Cardiac fibroblast (primary cell): ENCODE results near the gene FCHO1.
"Not testable (repeated sequence)": the region's sequence is repeated elsewhere in the genome, so short reads cannot be mapped to it uniquely, and the experiment has no call there.

ENCODE experiments used
- DNase-seq, 2 donors: peaks; one replicate each; pipeline versions ENCODE4 v3.0.0 to v3.0.0-alpha.2; 2010; ENCODE audit warnings: low read depth in 2 of 2
- H3K4me3 ChIP-seq, 2 donors: replicated peaks in 1 of 2; 1 replicate in 1 of 2; 2 replicates in 1 of 2; pipeline ENCODE4 v1.5.1; 2011; ENCODE audit warnings: low read depth in 2 of 2, low read length in 2 of 2, mild to moderate bottlenecking in 2 of 2, moderate library complexity in 1 of 2
- TF ChIP-seq, protein P1 (sequence below): IDR thresholded peaks from one replicate; pipeline ENCODE4 v1.5.1; 2011; ENCODE audit warnings: low read depth, mild to moderate bottlenecking, low read length, inconsistent platforms

The FCHO1 gene

DNA sequence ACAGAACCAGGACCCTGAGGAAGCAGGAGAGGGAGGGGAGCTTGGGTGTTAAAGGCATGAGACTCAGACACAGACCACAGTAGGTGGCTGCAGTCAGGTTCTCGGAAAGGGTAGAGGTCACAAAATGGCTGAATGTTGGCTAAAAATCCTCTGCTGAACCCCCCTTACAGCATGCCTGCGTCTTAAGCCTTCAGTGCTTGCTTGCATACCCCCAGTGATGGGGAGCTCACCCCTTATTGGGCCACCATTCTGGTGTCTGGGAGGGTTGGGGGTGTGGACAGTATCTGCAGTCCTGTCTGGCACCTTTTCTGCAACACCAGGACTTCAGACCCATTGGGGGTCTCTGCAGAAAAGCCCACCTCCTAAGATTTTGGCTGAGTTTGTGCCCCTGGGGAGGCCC, 29.5 kb downstream of the FCHO1 start:
- TF ChIP-seq, protein P1, sequence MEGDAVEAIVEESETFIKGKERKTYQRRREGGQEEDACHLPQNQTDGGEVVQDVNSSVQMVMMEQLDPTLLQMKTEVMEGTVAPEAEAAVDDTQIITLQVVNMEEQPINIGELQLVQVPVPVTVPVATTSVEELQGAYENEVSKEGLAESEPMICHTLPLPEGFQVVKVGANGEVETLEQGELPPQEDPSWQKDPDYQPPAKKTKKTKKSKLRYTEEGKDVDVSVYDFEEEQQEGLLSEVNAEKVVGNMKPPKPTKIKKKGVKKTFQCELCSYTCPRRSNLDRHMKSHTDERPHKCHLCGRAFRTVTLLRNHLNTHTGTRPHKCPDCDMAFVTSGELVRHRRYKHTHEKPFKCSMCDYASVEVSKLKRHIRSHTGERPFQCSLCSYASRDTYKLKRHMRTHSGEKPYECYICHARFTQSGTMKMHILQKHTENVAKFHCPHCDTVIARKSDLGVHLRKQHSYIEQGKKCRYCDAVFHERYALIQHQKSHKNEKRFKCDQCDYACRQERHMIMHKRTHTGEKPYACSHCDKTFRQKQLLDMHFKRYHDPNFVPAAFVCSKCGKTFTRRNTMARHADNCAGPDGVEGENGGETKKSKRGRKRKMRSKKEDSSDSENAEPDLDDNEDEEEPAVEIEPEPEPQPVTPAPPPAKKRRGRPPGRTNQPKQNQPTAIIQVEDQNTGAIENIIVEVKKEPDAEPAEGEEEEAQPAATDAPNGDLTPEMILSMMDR: no peak
- H3K4me3 ChIP-seq: no peak overlapping the region
- no peak for DNase-seq

DNA sequence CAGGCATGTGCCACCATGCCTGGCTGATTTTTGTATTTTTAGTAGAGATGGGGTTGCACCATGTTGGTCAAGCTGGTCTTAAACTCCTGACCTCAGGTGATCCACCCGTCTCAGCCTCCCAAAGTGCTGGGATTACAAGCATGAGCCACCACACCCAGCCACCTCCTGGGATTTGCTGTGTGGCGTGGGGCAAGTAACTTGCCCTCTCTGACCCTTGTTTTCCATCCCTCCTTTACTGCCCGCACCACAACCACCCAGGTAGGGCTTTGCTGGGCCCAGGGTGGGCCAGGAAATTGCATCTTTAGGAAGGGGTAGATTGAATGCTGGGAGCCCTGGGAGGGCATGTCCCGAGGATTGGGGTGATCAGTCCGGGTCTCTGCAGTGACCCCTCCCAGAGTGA, 32.4 kb downstream of the FCHO1 start:
- not testable (repeated sequence) for DNase-seq, H3K4me3 ChIP-seq

DNA sequence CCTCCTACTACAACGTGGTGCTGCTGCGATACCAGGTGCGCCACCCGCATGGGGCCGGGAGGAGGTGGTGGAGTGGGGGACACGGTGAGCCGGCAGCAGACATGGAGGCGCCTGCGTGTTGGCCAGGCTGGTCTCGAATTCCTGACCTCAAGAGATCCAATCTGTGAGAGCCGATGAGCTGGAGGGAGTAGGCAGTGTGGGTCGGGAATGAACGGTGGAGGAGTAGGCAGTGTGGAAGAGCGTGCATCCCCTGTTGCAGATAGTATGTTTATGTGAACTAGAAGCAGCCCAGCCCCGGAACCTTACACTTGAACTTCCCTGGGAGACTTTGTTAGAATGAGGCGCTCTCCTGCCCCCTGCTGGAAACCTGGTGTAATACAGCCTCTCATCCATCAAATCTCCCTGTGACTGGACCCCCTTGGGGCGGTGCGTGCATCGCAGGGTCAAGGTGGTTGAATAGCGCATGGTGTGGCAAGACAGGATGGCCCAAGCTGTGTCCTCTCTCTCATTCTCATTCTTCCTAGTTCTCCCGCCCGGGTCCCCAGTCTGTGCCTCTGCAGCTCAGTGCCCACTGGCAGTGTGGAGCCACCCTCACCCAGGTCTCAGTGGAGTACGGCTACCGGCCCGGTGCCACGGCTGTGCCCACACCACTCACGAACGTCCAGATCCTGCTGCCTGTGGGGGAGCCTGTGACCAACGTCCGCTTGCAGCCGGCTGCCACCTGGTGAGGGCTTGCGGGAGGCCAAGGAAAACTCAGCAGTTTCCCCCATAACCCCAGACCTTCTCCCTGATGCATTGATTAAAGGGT, 33.1 kb downstream of the FCHO1 start:
- no peak overlapping the region for H3K4me3 ChIP-seq
- DNase-seq: peak; percentile 74 to 75
- TF ChIP-seq, protein P1: peak; percentile 82

DNA sequence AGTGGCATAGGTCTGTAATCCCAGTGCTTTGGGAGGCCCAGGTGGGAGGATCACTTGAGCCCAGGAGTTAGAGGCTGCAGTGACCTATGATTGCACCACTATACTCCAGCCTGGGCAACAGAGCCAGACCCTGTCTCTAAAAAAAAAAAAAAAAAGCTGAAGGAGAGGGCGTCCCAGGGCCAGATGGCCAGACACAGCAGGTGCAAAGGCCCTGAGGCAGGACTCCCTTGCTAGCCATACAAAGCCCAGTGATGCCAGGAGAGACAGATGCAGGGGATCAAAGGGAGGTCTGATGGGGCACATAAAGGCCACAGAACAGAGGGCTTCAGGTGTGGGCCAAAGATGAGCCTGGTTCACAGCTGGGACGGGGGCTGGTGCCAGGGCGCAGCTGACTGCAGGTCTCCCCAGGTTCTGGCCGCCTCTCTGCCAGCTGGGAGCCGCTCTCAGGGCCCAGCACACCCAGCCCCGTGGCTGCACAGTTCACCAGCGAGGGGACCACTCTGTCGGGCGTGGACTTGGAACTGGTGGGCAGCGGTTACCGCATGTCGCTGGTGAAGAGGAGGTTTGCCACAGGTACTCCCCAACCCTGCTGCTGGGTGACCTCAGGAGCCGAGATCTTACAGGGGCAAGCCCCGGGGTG, 36.1 kb downstream of the FCHO1 start:
- no peak overlapping the region for H3K4me3 ChIP-seq

DNA sequence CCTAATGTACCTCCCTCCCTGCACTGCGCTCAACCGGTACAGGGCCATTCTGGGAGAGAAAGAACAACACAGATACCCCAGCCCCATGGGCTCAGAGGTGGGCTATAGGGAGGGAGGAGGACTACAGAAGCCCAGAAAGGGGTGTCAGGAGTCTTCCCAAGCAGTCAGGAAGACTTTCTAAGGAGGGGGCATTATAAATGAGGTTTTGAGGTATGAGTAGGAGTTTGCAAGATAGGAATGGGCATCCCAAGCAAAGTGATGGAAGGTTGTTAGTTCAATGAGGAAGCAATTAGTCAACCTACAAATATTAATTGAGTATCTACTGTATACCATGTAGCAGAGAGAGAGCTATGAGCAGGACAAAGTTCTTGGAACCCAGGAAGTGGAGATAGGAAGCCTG, 37.4 kb downstream of the FCHO1 start:
- DNase-seq: no peak
- TF ChIP-seq, protein P1: no peak
- no peak overlapping the region for H3K4me3 ChIP-seq

More for the DNA sequence above, 36.1 kb downstream of the FCHO1 start:
- DNase-seq: no peak
- TF ChIP-seq, protein P1: no peak

DNA sequence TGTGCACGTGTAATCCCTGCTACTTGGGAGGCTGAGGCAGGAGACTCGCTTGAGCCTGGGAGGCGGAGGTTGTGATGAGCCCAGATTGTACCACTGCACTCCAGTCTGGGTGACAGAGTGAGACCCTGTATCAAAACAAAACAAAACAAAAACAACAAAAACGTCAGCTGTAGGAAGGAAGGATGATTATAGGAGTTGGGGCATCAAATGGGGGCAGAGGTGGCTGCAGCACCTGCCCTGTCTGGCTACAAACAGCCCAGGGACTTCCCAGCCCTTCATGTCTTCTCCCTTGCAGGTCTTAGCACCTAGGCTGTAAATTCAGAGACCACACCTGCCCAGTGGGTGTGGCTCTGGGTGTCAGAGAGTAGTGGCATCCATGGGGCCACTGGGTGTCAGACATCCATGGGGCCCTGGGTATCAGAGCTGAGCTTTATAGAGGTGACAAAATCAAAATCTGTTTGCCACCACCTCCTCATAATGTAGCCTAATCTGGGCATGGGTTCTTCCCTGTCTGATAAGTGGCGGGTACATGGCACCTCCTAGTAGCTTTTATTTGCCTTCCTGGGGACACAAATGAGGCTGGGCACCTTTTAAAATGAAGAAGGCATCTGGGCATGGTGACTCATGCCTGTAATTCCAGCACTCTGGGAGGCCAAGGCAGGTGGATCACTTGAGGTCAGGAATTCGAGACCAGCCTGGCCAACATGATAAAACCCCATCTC, 38.9 kb downstream of the FCHO1 start:
- no peak overlapping the region for H3K4me3 ChIP-seq
- TF ChIP-seq, protein P1: no peak
- DNase-seq: no peak

DNA sequence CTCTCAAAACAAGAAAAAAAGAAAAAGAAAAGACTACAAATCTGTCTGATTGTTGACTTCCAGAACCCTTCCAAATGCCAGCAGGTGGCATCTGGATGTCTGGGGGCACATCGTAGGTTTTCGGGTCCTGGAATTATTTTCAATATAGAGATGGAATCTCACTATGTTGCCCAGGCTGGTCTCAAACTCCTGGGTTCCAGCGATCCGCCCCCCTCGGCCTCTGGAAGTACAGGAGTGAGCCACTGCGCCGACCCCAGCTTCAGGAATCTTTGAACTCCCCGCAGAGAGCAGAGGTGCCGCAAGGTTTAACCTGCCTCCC, 43.1 kb downstream of the FCHO1 start:
- TF ChIP-seq, protein P1: no peak
- no peak overlapping the region for H3K4me3 ChIP-seq
- DNase-seq: no peak
